DMS53 treated with DMSO at 0.1 percent for 48 hours (cell line): ENCODE data around the gene TMEM204.

Experiments used
- DNase-seq: peaks from one replicate; lab custom pipeline; 2025; ENCODE audit not compliant: unreplicated experiment; lab: John Stamatoyannopoulos, UW

Gene TMEM204

DNA sequence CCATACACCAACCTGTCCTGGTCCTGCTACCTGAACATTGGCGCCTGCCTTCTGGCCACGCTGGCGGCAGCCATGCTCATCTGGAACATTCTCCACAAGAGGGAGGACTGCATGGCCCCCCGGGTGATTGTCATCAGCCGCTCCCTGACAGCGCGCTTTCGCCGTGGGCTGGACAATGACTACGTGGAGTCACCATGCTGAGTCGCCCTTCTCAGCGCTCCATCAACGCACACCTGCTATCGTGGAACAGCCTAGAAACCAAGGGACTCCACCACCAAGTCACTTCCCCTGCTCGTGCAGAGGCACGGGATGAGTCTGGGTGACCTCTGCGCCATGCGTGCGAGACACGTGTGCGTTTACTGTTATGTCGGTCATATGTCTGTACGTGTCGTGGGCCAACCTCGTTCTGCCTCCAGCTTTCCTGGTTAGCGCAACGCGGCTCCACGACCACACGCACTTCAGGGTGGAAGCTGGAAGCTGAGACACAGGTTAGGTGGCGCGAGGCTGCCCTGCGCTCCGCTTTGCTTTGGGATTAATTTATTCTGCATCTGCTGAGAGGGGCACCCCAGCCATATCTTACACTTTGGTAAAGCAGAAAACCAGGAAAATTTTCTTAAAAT is 21.5 kb downstream of the TMEM204 start:
- DNase-seq: no peak

DNA sequence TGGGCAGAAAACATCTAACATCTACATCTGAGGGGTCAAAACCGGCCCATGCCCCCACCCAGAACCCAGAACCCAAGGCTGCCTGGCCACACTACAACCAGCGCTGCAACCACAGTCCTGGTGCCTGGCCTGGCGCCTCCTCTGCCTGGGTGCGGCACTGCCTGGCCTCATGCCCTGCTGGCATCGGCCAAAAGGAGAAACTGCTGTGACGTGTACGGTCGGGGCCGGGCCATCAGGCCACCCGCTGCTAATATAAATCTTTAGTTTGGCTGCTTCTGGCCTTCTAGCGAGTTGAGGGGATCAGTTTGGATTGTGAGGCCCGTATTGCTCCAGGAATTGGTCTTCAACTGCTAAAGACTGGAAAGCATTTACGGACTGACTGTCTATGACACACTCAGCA is 22.8 kb downstream of the TMEM204 start:
- no peak for DNase-seq

DNA sequence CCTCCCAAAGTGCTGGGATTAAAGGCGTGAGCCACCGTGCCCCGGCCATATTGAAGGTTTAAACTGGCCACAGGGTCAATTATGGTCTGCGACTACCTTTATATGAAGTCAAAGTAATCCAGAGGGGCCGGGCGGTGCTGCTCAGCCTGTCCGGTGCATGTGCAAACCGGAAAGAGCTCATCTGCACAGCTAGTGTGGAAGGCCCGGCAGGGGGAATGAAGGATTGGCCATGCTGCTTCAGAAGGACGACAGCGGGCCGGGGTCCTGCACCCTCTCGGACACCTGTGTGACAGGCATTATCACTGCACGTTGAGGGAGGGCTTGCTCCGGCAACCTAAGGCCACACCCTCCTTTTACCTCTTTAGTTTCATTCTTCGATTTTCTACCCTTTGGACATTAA is 23.6 kb downstream of the TMEM204 start:
- no peak for DNase-seq

DNA sequence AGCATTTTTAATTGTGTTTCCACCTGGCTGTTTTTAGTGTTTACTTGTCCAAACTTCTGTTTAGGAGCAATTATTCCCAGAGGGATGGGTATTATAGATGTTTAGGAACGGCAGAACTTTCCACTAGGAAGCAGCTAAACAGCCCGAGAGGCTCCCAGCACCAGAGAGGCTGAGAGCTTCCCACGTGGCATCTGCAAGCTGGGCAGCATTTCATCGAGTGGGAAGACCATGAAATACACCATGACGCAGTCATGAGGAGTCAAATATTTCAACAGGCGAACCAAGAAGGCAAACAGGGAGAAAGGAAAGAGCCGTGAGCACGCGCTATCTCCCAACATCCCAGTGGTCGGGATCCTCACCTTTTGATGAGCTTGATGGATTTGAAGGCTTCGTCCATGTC is 24.1 kb downstream of the TMEM204 start:
- no peak for DNase-seq

DNA sequence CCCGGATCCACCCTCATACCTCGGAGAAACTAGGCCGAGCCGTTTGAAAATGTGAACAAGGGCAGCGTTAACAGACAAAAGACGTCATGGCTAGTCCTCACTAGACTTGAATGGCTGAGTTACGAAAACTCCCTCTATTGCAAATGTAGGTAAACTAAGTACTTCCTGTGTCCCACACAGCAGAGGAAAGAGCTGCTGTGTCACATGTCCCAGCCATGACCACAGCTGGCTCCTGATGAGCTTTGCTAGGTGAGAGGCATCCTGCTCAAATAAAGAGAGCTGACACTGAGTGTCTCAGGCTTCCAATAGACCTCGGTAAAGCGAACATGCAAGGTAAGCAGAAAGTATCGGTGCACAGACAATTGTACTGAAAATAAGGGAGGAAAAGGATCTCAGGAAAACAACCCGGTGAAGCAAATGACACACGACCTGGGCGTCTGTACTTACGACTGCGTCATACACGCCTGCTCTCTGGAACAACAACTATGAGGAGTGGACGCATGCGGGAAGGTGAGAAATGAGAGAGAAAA is 26.0 kb downstream of the TMEM204 start:
- DNase-seq: no peak

DNA sequence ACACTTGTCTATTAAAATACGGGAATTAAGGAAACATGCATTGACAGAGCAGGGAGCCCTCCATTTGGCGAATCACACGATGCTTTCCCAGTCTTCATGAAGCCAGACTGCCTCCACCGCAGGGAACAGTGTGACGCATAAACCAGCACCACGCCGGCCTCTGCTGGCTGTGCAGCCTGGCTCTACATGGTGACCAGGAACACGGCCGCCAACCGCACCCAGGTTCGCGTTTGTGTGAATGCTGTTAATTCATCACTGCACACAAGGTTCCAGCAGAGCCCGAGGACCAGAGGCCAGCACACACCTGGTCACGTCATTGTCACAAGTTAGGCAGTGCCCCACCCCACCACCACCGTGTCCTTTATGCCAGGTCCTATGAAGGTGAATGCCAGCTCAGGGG is 26.7 kb downstream of the TMEM204 start:
- no peak for DNase-seq

DNA sequence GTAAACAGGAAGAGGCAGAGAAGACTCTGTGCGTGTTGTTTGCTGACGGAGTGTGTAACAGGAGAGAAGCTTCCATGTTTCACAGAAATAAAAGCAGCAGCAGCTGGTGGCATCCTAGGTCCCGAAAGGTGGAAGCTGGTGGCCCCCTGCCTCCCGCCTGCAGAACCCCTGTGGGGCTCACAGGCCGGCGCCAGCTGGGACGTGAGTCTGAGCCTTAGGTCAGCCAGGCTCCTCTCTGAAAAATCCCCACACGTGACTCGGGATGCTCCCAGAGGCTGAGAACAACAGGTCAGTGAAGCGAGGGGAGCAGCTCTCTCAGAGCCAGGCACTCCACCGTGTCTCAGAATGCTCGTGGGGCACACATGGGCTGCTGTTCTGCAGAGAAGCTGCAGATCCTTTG is 27.4 kb downstream of the TMEM204 start:
- DNase-seq: no peak

DNA sequence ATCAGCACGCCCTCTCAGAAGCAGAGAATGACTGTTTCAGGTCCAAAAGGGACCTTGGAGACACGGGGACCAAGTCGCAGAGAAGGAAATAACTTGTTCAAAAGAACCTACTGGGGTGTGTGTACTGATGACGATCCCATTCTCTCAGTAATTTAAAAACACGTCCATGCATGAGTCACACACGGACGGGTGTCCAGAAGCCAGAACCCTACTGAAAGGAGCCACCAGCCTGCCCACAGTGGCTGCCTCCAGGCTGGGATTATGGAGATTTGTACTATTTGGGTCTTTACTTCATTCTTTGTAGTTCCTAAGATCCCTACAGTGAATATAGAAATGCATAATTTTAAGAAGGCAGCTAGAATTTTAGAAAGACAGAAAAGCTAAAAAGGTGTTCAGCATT is 27.8 kb downstream of the TMEM204 start:
- no peak for DNase-seq

DNA sequence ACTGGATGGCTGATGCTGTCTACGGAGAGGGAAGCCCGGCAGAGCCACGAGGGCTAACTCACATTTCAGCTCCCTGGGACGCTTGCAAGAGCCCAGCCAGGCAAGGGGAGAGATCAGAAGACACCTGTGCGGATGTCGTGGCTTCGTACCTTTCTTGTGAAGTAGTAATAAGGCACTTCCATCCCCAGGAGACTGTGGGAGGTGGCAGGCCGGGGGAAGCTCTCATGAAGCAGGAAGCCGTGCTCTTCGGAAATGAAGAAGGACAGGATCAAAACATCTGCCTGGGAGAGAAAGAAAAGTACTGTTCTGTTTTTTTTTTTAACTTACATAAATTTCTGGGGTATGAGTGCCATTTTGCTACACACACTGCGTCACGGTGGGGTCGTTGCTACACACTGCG is 28.4 kb downstream of the TMEM204 start:
- DNase-seq: no peak

DNA sequence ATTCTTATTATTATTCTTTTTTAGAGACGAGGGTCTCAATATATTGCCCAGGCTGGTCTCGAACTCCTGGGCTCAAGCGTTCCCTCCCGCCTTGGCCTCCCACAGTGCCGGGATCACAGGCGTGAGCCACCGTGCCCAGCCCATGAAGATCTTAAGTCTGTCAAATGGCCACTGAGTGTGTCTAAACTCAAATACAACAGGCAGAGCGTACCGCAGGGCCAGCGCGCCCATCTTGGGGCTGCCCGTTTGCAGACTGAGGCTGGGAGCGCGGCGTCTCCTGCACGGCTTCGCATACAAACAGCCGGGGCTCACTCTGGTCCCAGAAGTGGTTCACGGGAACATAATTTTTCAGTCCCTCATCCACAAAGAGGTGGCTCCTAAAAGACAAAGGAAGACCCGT is 30.3 kb downstream of the TMEM204 start:
- DNase-seq: no peak

DNA sequence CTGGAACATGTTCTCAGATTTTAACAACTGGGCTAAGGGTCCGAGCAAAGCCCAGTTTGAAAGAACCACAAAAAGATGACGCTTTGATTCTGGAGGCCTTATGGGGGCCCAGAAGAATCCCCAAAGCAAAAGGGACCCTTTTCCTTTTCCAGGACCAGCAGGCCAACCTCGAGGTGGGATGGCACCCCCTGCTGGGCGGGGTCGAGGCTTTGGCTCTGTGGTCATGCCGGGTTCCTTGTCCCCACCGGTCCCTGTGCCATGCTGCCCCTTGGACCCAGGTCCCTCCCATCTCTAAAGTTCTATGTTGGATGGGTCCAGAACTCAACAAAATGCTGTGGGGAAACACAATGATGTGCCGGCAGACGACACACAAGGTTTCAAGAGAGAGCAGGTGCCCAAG is 30.9 kb downstream of the TMEM204 start:
- no peak for DNase-seq

DNA sequence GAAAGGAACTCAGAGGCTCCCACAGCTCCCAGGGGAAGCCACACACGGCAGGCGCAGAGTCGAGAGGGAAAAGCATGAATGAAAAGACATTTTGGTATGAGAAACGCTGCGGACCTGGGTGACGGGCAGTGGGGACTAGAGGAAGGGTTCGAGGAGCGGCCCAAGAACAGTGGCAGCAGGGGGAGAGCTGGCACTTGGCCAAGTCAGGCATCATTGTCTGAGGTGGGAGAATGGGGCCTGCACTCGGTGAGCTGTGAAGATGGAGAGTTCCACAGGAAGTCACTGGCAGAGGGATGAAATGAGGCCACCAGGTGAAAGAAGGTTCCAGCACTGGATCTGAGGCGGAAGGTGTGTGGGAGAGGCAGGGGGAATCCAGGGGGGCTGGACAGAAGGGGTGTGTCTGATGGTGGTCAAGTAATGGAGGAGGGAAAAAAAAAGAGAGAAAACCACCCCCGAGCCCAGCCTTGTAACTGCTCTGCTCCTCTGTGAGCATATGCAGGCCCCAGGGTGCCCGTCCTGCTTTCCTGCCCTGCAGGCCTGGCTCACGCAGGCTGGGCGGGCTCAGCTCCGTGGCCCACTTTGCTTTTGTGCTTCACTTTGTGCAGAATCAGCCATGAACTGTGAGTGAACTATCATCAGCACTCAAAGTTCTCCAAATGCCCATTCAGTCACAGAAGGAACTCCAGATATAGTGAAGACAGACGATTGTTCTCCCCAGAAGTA is 31.8 kb downstream of the TMEM204 start:
- no peak for DNase-seq

DNA sequence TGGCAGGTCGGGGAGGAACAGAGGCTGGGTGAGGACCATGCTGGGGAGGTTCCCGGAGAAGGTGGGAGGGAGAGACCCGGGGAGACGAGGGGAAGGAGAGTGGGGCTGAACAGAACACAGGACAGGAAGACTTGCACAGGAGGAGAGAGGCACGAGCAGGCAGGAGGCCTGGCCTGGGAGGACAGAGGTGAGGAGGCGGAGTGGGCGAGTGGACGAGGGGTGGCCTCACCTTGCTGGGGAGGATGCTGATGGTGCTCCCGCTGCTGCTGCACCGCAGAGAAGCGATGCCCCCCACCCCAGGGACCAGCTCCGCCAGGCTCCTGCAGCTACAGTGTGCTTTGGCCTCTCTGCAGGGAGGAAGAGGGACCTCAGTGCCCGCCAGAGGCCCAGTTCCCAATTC is 34.5 kb downstream of the TMEM204 start:
- DNase-seq: no peak

DNA sequence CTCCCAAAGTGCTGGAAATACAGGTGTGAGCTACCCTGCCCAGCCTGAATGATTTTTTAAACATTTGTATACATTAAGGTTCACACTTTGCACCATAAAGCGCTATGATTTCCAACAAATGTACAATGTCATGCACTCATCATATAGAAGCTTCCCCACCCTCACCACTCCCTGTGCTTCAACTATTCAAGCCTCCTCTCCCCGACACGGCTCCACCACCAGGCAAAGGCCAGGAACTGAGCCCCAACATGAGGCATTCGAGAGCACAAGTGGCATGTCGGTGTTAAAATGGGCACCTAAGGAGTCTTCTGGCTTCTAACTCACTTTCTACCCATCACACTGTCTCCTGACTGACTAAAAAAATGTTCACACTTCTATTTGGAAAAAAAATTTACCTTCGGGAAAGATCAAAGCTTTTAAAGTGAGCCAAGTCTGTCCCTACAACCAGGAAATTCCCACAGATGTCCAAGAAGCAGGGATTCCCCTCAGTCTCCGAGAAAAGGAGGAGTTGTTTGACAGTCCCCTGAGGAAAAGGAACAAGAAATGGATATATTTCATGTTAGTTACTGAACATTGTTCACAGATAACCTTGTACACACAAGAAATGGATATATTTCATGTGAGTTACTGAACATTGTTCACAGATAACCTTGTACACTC is 37.7 kb downstream of the TMEM204 start:
- no peak for DNase-seq

DNA sequence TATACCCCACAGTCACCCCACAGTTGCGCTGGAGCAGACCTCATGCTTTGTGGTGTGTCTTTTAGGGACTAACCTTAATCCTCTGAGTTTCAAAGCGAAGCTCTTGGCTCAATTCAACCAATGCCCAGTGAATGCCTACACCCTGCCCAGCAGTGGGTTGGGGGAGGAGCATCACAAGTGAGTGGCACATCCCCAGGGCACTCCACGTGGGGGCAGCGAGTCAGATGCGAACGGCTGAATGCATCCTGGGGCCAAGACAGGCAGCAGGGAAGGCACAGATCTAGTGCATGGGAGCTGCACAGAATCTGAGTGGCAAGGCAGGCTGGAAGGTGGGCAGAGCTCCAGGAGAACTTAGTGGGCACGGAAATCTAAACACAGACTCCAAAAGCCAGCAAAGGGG is 39.2 kb downstream of the TMEM204 start:
- DNase-seq: no peak

DNA sequence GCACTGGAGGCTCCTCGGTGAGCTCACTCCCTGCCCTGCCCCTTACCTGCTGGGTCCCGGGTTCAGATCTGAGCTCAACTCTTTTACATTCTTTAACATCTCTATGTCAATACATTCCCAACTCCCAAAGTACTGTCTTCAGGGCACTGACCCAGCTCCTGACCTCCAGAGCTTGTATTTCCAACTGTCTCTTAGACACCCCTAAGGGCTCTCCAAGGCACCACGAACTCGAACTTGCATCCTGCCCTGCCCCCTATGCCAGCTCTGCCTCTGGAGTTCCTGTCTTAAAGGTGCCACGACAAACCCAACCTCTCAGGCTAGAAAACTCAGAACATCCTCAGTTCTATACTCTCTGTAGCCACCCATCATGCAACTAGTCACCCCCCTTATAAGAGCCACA is 39.8 kb downstream of the TMEM204 start:
- no peak for DNase-seq

DNA sequence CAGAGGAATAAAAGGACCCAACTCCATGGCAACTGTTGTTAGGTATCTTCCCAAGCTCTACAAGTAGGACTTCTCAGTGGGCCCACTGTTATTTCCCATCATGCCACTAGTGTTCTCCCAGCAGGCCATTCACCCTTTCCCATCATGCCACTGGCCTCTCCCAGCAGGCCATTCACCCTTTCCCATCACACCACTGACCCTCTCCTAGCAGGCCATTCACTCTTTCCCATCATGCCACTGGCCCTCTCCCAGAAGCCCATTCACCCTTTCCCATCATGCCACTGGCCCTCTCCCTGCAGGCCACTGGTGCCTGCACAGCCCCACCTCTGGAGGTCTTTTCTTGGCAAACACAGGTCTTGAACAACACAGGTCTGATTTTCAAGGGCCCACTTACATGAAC is 42.1 kb downstream of the TMEM204 start:
- DNase-seq: no peak

DNA sequence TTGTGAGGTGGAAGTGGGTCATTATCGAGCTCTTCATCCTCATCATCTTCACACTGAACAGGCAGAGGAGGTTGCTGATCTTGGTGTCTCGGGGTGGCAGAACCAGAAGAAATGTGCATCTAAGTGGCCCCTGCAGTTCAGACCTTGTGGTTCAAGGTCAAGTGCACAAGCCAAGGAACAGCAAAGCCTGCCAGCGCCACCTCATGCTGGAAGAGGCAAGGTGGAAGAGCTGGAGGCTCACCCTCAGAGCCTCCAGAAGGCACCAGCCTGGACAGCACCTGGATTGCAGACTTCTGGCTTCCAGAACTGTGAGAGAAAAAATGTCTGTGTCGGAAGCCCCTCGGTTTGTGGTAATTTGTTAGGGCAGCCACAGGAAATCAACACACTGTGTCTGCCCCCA is 45.7 kb downstream of the TMEM204 start:
- no peak for DNase-seq

DNA sequence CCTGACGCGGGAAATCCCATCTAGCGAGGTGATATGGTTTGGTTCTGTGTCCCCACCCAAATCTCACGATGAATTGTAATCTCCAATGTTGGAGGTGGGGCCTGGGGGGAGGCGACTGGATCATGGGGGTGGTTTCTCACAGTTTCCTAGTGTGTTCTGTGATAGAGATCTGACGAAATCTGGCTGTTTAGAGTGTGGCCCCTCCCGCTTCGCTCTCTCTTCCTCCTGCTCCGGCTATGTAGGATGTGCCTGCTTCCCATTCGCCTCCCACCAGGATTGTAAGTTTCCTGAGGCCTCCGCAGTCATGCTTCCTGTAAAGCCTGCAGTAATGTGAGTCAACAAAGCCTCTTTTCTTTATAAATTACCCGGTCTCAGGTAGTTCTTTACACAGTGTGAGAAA is 46.8 kb downstream of the TMEM204 start:
- no peak for DNase-seq

DNA sequence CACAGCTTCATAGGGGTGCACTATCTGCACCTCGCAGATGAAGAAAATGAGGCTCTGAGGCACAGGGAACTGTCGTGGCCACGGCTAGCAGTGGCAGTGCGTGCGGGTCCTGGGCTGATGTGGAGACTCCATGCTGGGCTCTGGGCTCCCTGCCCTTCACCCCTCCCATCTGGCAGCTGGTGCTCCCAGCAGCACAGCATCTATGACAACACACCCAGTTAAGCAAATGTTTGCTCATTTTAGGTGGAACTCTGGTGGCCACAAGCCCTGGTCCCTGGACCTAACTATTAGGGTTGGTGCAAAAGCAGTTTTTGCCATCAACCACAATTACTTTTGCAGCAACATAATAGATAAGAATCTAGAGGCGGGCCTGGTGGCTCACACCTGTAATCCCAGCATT is 47.5 kb downstream of the TMEM204 start:
- DNase-seq: no peak

DNA sequence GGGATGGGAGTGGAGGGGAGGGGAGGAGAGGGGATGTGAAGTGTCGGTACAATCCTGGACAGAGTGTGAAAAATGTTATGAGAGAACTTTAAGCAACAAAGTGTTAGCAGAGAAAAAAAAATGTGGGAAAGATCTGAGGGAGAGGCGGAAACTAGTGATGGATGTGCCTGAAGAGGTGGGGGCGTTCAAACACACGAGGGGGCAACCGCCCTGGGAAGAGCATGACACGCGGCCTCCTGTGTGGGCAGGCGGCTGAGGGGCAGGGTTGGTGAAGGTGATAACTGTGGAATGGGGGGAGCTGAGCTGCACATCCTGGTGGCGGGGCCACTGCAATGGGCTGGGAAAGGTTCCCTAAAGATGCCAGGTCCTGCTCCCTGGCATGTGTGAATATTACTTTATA is 48.3 kb downstream of the TMEM204 start:
- no peak for DNase-seq

DNA sequence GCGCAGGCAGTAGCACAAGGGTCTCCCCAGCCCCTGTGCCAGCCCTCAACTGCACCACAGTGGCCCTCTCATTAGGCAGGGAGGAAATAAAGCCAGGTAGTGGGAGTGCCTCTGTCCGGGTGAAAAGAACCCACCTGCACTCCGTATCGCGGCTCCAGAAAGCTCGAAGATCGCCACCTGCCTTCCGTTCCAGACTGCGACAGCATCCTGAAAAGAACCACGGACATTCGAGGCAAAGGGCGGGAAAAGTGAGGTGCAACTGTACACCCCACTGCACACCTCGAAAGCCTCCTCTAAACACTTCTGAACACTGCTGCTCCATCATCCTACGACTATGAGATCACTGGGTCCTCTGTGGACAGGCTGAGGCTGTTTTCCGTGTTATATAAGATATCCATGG is 49.7 kb downstream of the TMEM204 start:
- DNase-seq: no peak
